SJSA1 (cell line): Measurements from ENCODE around the gene CTNNA3. TPM values are rescaled to one million over a fixed set of nuclear protein-coding genes. Genes with fewer than 3 reads are reported as not detected.

Experiments used
- DNase-seq, 2 experiments: peaks; one replicate each; pipeline ENCODE4 v3.0.0-alpha.2; 2015 to 2020; ENCODE audit warnings: low spot score in 2 of 2, low read depth in 1 of 2
- H3K27ac ChIP-seq: fragments of 250-450 bp; sonication (Bioruptor Pico); 2 replicates; pipeline ENCODE4 v1.5.1; 2020; ENCODE audit warnings: mild to moderate bottlenecking, moderate library complexity
- H3K27me3 ChIP-seq: fragments of 250-450 bp; sonication (Bioruptor Pico); replicated peaks from 2 replicates; pipeline ENCODE4 v1.5.1; 2020; ENCODE audit warnings: mild to moderate bottlenecking, moderate library complexity
- H3K36me3 ChIP-seq: fragments of 250-450 bp; sonication (Bioruptor Pico); 2 replicates; pipeline ENCODE4 v1.5.1; 2020; ENCODE audit warnings: mild to moderate bottlenecking
- H3K4me1 ChIP-seq: fragments of 250-450 bp; sonication (Bioruptor Pico); replicated peaks from 2 replicates; pipeline ENCODE4 v1.6.1; 2021; ENCODE audit warnings: mild to moderate bottlenecking
- H3K4me3 ChIP-seq: fragments of 250-450 bp; sonication (Bioruptor Pico); 2 replicates; pipeline ENCODE4 v1.5.1; 2020; ENCODE audit warnings: mild to moderate bottlenecking
- H3K9me3 ChIP-seq: fragments of 250-450 bp; sonication (Bioruptor Pico); replicated peaks from 2 replicates; pipeline ENCODE4 v1.5.1; 2020; ENCODE audit warnings: mild to moderate bottlenecking
- total RNA-seq: library from RNA; depleted of rRNA; stranded (reverse); fragments of >200 nt; shearing (Covaris generic); gene quantifications from 2 replicates; pipeline ENCODE4 v1.2.3, GENCODE V29; 2014

Gene CTNNA3
- total RNA-seq, 1 experiment from 2014 or later, result 0.18 TPM

DNA sequence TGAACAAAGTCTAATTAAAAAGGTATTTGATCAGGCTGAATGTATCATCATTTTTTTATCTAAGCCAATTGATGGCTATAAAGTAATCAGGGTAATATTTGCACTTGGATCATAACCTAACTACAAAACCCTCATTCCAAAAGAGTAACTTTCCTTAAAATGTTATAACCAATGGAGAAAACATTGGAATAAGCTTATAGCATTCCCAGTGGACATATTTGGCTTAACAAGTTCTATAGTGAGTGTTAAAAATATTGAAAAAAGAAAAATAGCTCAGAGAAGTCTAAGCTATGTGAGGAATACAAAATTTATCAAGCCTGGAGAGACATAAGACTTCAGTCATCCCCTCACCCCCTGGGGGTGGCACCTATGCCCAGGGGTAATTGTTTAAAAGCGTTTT lies 411.4 kb downstream of the CTNNA3 start:
- Histone ChIP-seq H3K4me1 (no peaks in the 10 kb centered on the region), H3K27me3 (no peaks in the 10 kb centered on the region), H3K9me3 (no peaks in the 10 kb centered on the region), H3K4me3 (no peak overlapping the region), H3K36me3 (no peaks in the 10 kb centered on the region), H3K27ac (no peak overlapping the region)
- DNase-seq, result no peak

DNA sequence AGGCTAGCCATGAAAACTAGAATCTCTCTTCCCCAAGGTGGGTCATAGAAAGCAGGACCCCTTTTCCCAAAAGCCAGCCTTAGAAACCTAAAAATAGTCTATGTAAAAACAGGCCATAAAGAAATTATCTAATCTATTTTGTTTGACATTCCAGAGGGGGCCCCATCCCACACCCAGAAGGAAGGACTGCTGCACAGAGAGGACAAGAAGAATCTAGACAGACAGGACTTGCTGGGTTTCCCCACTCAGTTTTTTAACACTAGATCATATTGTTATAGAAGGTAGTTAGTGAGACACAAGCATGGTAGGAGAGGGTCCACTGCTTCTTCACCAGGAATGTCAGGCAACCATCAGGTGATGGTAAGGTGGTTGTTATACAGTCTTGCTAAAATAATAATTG lies 413.1 kb downstream of the CTNNA3 start:
- H3K36me3 ChIP-seq, result no peaks in the 10 kb centered on the region
- H3K27me3 ChIP-seq, result no peaks in the 10 kb centered on the region
- DNase-seq, result no peak
- no peak overlapping the region for H3K4me3 ChIP-seq
- no peaks in the 10 kb centered on the region for H3K9me3 ChIP-seq
- no peaks in the 10 kb centered on the region for H3K4me1 ChIP-seq
- H3K27ac ChIP-seq, result no peak overlapping the region

GRCh38 chr10:67280405-67280804 lies 415.6 kb downstream of the CTNNA3 start:
- Histone ChIP-seq H3K27ac (no peak overlapping the region), H3K36me3 (no peaks in the 10 kb centered on the region), H3K9me3 (no peaks in the 10 kb centered on the region), H3K4me3 (no peak overlapping the region), H3K27me3 (no peaks in the 10 kb centered on the region), H3K4me1 (no peaks in the 10 kb centered on the region)
- DNase-seq, result no peak

- no peak overlapping the region for H3K4me3 ChIP-seq
- H3K27ac ChIP-seq, result no peak overlapping the region
- no peaks in the 10 kb centered on the region for H3K36me3 ChIP-seq
- no peaks in the 10 kb centered on the region for H3K4me1 ChIP-seq
- H3K9me3 ChIP-seq, result no peaks in the 10 kb centered on the region
- DNase-seq, result no peak
- no peaks in the 10 kb centered on the region for H3K27me3 ChIP-seq
These were observed 418.6 kb downstream of the CTNNA3 start for GRCh38 chr10:67277402-67277801.

GRCh38 chr10:67269828-67270227 lies 426.2 kb downstream of the CTNNA3 start:
- no peaks in the 10 kb centered on the region for H3K27me3 ChIP-seq
- H3K9me3 ChIP-seq, result no peaks in the 10 kb centered on the region
- no peak for DNase-seq
- no peaks in the 10 kb centered on the region for H3K4me1 ChIP-seq
- H3K4me3 ChIP-seq, result no peak overlapping the region
- no peak overlapping the region for H3K27ac ChIP-seq
- no peaks in the 10 kb centered on the region for H3K36me3 ChIP-seq

DNA sequence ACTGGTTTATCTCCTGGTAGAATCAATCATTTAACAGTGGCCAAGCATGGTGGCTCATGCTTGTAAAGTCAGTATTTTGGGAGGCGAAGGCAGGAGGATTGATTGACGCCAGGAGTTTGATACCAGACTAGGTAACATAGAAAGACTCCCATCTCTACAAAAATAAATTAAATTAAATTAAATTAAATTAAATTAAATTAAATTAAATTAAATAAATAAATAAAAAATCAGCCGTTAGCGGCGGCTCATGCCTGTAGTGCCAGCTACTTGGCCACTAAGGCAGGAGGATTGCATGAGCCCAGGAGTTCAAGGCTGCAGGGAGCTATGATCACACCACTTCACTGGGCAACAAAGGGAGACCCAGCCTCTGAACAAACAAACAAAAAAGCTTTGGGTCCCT lies 427.8 kb downstream of the CTNNA3 start:
- Histone ChIP-seq H3K4me3 (no peak overlapping the region), H3K9me3 (no peaks in the 10 kb centered on the region), H3K27me3 (no peaks in the 10 kb centered on the region), H3K36me3 (no peaks in the 10 kb centered on the region), H3K4me1 (no peaks in the 10 kb centered on the region), H3K27ac (no peak overlapping the region)
- DNase-seq, result no peak

DNA sequence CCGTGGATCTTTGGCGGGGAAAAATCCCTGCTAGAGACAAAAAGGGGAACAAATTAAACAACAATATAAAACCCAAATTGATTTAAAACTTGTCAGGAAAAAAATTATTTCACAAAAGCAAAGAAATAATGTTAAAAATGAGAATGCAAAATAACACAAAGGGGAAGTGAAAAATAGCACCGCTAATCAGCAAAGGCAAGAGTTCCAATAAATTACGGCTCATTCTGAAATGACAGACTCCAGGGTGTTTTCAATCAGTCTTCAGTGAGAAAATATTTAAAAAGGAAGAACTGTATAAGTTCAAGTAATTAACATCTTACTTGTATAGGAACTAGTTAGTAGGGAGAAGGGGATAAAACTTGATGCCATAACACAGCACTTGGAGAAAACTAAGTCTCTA lies 433.3 kb downstream of the CTNNA3 start:
- Histone ChIP-seq H3K4me3 (no peak overlapping the region), H3K4me1 (no peaks in the 10 kb centered on the region), H3K27ac (no peak overlapping the region), H3K36me3 (no peaks in the 10 kb centered on the region), H3K27me3 (no peaks in the 10 kb centered on the region), H3K9me3 (no peaks in the 10 kb centered on the region)
- no peak for DNase-seq

DNA sequence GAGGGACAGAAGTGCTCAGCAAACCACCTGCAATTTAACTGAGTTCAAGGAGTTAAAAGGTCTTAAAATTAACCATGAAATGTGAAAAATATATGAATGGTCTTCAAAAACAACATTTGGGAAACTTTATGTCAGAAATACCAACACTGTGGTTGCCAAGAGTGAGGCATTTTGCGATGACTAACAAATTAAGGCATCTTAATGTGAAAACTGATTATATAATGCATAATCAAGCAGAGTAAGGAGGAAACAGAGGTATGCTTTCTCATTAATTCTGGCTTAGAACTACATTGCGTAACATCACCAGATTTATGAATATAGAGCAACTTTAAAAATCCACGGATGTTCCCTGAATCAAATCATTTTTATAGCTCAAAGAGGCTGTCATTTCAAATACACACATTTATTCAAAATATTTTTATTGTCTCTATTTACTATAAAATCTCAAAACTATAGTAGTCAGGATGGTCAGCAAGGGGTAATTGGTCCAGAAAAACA lies 434.6 kb downstream of the CTNNA3 start:
- H3K27me3 ChIP-seq, result no peaks in the 10 kb centered on the region
- DNase-seq, result no peak
- H3K27ac ChIP-seq, result no peak overlapping the region
- no peak overlapping the region for H3K4me3 ChIP-seq
- H3K36me3 ChIP-seq, result no peaks in the 10 kb centered on the region
- no peaks in the 10 kb centered on the region for H3K9me3 ChIP-seq
- H3K4me1 ChIP-seq, result no peaks in the 10 kb centered on the region

DNA sequence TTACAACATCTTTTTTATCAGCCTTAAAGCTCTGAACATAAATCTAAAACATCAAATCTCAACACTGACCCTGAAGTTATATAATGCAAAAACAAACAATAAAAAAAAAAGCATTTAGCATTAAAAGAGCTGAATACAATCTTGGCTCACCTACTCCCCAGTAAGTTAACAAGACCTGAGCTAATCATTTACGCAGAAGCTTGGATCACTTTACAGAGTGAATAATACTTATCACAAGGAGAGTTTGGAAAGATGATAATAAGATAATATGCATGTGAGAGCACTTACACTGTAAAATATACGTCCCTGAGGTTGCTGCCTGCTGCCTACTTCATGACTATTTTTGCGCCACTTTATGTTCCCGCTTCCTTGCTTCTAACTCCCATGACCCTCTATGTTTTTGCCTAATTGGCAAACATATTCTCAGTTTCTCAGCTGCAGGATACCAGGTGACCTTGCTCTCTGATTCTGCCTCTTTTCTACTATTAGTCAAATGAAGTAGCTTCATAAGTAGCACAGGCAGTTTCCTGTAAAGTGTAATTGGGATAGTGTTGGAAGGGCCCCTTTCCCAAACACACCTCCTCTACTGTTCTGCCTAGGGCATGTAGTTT lies 436.6 kb downstream of the CTNNA3 start:
- no peaks in the 10 kb centered on the region for H3K9me3 ChIP-seq
- no peak overlapping the region for H3K4me3 ChIP-seq
- DNase-seq, result no peak
- no peaks in the 10 kb centered on the region for H3K36me3 ChIP-seq
- H3K4me1 ChIP-seq, result no peaks in the 10 kb centered on the region
- no peak overlapping the region for H3K27ac ChIP-seq
- no peaks in the 10 kb centered on the region for H3K27me3 ChIP-seq

DNA sequence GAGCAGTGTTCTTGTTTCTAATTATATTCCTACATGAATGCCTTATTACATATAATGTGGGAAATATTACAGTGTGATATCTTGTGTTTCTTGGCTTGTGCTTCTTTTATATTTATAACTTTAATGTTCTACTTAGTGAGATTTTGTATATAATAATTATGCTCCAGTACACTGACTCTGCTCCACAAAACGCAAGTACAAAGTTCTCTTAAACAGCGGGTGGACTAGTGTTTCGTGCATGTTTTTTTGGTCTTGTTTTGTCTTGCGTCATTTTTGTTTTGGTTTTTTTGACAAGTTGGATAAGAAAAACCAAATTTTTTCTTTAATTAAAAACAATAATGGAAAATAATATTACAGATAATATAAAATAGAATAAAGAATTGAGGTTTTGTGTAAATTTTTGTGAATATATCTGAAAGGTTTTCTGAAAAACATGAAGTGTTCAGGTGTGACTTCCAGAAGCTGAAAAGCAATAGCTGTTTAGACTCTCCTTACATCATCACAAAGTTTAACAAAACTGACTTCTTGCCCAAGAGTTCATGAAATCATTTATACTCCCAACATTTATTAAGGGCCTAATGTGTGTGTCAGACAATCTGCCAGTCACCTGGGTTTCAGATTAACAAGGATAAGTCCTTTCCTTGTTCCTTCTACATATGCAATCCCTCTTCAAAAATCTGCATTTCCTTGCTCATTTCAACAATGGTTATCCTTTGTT lies 438.4 kb downstream of the CTNNA3 start:
- H3K27me3 ChIP-seq, result no peaks in the 10 kb centered on the region
- H3K9me3 ChIP-seq, result no peaks in the 10 kb centered on the region

DNA sequence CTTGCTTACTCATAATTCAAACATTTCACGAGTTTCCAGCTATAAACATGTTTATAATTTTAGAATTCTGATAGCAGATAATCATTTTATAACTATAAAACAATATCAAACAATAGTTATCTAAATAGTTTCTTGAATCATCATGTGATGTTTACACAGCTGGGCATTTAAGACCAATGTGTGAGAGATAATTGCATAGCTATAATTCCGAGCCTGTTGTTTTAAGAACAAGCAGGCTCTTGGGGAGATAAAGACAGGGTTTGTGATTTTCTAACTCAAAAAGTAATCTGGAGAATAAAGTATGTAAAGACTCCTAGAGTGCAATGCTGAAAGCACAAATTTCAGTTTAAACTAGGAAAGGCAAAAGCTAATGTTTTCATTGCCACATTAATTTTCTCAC lies 439.0 kb downstream of the CTNNA3 start:
- DNase-seq, result no peak
- Histone ChIP-seq H3K36me3 (no peaks in the 10 kb centered on the region), H3K27ac (no peak overlapping the region), H3K4me3 (no peak overlapping the region), H3K4me1 (no peaks in the 10 kb centered on the region), H3K9me3 (no peaks in the 10 kb centered on the region), H3K27me3 (no peaks in the 10 kb centered on the region)

More for the DNA sequence above, 438.4 kb downstream of the CTNNA3 start:
- no peak for DNase-seq
- Histone ChIP-seq H3K27ac (no peak overlapping the region), H3K36me3 (no peaks in the 10 kb centered on the region), H3K4me3 (no peak overlapping the region), H3K4me1 (no peaks in the 10 kb centered on the region)

DNA sequence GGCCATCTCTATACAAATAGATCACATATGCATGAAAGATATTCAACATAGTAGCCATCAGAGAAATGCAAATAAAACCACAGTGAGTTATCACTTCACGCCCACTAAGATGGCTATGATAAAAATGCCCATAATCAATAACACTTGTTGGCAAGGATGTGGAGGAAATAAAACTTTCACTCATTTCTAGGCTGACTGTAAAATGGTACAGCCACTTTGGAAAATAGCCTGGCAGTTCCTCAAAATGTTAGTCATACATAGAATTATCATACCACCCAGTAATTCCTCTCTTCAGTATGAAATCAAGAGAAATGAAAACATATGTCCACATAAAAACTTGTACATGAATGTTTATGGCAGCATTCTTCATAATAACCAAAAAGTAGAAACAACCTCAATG lies 445.3 kb downstream of the CTNNA3 start:
- DNase-seq, result no peak
- H3K4me1 ChIP-seq, result no peaks in the 10 kb centered on the region
- H3K27me3 ChIP-seq, result no peaks in the 10 kb centered on the region
- H3K36me3 ChIP-seq, result no peaks in the 10 kb centered on the region
- H3K27ac ChIP-seq, result no peak overlapping the region
- no peak overlapping the region for H3K4me3 ChIP-seq
- H3K9me3 ChIP-seq, result no peaks in the 10 kb centered on the region

DNA sequence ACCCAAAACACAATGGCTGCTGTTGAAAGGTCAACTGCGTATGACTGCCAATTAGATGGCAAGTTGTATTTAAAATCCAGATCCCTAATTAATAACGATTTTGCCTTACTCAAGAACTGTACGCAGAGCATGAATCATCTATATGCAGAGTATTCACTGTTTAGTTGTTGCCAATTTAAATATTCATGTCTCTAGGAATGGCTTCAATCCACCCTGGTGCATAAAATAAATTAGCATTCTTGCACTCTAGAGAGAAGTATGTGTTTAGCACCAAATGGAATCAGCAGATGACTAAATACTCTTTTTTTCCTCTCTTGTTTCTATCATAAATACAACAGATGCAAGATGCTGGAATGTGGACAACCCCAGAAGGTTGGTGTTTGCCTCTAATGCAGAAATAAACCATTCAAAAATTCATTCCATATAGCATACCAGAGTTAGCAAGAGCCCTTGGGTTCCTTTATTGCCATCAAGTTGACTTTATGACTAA lies 449.9 kb downstream of the CTNNA3 start:
- H3K4me3 ChIP-seq, result no peak overlapping the region
- H3K9me3 ChIP-seq, result no peaks in the 10 kb centered on the region
- no peaks in the 10 kb centered on the region for H3K4me1 ChIP-seq
- H3K36me3 ChIP-seq, result no peaks in the 10 kb centered on the region
- H3K27ac ChIP-seq, result no peak overlapping the region
- H3K27me3 ChIP-seq, result no peaks in the 10 kb centered on the region
- no peak for DNase-seq

DNA sequence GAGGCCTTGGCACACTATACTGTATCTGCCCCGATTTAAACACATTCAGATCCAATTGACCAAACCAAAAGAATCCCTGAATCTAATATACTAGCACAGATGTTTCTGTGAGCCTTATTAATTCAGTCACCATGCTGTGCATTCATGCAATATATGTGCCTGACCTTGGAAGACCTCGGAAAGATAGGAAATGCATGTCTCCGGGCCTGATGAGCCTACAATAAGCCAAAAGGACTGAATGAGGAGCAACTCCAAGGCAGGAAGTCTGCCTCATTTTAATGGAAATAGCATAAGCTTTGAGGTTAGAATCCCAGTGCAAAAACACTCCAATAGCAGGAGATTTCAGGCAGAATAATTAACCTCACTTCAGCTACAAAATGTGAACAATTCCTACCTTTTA lies 453.5 kb downstream of the CTNNA3 start:
- Histone ChIP-seq H3K27me3 (no peaks in the 10 kb centered on the region), H3K36me3 (no peaks in the 10 kb centered on the region), H3K27ac (no peak overlapping the region), H3K4me1 (no peaks in the 10 kb centered on the region), H3K9me3 (no peaks in the 10 kb centered on the region), H3K4me3 (no peak overlapping the region)
- DNase-seq, result no peak
